ENCODE measurements around the gene UCP3.

DNA sequence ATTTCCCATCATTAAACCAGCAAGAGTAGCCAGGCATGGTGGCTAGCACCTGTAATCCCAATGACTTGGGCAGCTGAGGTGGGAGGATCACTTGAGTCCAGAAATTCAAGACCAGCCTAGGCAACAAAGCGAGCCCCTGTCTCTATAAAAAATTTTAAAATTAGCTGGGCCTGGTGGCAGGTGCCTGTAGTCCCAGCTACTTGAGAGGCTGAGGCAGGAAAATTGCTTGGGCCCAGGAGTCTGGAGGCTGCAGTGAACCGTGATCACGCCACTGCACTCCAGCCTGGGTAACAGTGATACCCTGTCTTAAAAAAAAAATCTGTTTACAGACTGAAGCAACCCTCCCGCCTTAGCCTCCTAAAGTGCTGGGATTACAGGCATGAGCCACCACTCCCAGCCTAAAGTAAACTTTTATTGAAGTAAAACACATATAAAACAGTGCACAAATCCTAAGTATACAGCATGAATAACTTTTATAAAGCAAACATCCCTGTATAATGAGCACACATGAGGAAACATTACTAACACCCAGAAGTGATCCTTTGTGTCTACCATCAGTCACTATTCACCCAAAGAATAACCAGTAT, 12.6 kb downstream of the UCP3 start:
- TF ChIP-seq STAT1 (conservative IDR thresholded peaks at IDR 0.05) (no peak), SREBF2 (IDR thresholded peaks at IDR 0.05; ENCODE audit: low read length) (no peak), EZH2 (IDR thresholded peaks at IDR 0.05; ENCODE audit: borderline replicate concordance, control insufficient read depth, low read depth, low read length) (no peak), TAF1 (IDR thresholded peaks at IDR 0.05; ENCODE audit: borderline replicate concordance, low read depth, low read length) (no peak), FOS (IDR thresholded peaks at IDR 0.05; ENCODE audit: borderline replicate concordance, extremely low read depth, insufficient read length) (no peak), POLR2A (IDR thresholded peaks at IDR 0.05; ENCODE audit: low read depth, low read length) (no peak), CBFB (IDR thresholded peaks at IDR 0.05; ENCODE audit: low read depth) (no peak), ESRRA (IDR thresholded peaks at IDR 0.05; ENCODE audit: low read length) (no peak), MTA3 (IDR thresholded peaks at IDR 0.05; ENCODE audit: borderline replicate concordance, low read length) (no peak), CHD4 (IDR thresholded peaks at IDR 0.05) (no peak), MYB (IDR thresholded peaks at IDR 0.05; ENCODE audit: borderline replicate concordance, low read depth, low read length) (no peak)
- TF ChIP-seq, protein P1, sequence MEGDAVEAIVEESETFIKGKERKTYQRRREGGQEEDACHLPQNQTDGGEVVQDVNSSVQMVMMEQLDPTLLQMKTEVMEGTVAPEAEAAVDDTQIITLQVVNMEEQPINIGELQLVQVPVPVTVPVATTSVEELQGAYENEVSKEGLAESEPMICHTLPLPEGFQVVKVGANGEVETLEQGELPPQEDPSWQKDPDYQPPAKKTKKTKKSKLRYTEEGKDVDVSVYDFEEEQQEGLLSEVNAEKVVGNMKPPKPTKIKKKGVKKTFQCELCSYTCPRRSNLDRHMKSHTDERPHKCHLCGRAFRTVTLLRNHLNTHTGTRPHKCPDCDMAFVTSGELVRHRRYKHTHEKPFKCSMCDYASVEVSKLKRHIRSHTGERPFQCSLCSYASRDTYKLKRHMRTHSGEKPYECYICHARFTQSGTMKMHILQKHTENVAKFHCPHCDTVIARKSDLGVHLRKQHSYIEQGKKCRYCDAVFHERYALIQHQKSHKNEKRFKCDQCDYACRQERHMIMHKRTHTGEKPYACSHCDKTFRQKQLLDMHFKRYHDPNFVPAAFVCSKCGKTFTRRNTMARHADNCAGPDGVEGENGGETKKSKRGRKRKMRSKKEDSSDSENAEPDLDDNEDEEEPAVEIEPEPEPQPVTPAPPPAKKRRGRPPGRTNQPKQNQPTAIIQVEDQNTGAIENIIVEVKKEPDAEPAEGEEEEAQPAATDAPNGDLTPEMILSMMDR (IDR thresholded peaks at IDR 0.05 in 2 of 3, conservative IDR thresholded peaks at IDR 0.05 in 1 of 3; ENCODE audit: control insufficient read depth in 2 of 3, extremely low read depth in 1 of 3, insufficient read depth in 1 of 3, low read depth in 3 of 3, low read length in 3 of 3): no peak
- TF ChIP-seq, protein P2, sequence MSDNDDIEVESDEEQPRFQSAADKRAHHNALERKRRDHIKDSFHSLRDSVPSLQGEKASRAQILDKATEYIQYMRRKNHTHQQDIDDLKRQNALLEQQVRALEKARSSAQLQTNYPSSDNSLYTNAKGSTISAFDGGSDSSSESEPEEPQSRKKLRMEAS (IDR thresholded peaks at IDR 0.05; ENCODE audit: low read depth, low read length): no peak
- TF ChIP-seq, protein P3, sequence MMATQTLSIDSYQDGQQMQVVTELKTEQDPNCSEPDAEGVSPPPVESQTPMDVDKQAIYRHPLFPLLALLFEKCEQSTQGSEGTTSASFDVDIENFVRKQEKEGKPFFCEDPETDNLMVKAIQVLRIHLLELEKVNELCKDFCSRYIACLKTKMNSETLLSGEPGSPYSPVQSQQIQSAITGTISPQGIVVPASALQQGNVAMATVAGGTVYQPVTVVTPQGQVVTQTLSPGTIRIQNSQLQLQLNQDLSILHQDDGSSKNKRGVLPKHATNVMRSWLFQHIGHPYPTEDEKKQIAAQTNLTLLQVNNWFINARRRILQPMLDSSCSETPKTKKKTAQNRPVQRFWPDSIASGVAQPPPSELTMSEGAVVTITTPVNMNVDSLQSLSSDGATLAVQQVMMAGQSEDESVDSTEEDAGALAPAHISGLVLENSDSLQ (IDR thresholded peaks at IDR 0.05): no peak

Measured in GM12878 (cell line).